ENCODE results near the gene CTBP2. TPM values are rescaled to one million over a fixed set of nuclear protein-coding genes. Genes with fewer than 3 reads are reported as not detected.

Gene CTBP2
- total RNA-seq, 1 experiment from 2014 or later = 75.4 TPM

- Histone ChIP-seq H3K36me3 (peaks cover 8% of the 10 kb centered on the region), H3K27me3 (replicated peaks) (no peaks in the 10 kb centered on the region), H3K9me3 (replicated peaks) (no peaks in the 10 kb centered on the region), H3K4me1 (replicated peaks) (no peaks in the 10 kb centered on the region), H3K4me3 (no peak overlapping the region), H3K27ac (no peak overlapping the region)
- no peak for DNase-seq (ENCODE audit: low read depth in 1 of 2, low spot score in 2 of 2)
These were observed 45.5 kb downstream of the CTBP2 start for GRCh38 chr10:125114761-125115391.

GRCh38 chr10:125113691-125114371 is 46.5 kb downstream of the CTBP2 start:
- H3K36me3 ChIP-seq = peaks cover 19% of the 10 kb centered on the region
- H3K9me3 ChIP-seq (replicated peaks) = no peaks in the 10 kb centered on the region
- H3K4me3 ChIP-seq = no peak overlapping the region
- no peaks in the 10 kb centered on the region for H3K27me3 ChIP-seq (replicated peaks)
- no peak overlapping the region for H3K27ac ChIP-seq
- DNase-seq (ENCODE audit: low read depth in 1 of 2, low spot score in 2 of 2) = no peak
- no peaks in the 10 kb centered on the region for H3K4me1 ChIP-seq (replicated peaks)

GRCh38 chr10:125112697-125113494 is 47.5 kb downstream of the CTBP2 start:
- no peak overlapping the region for H3K4me3 ChIP-seq
- no peak overlapping the region for H3K27ac ChIP-seq
- H3K27me3 ChIP-seq (replicated peaks) = no peaks in the 10 kb centered on the region
- no peaks in the 10 kb centered on the region for H3K4me1 ChIP-seq (replicated peaks)
- no peak for DNase-seq (ENCODE audit: low read depth in 1 of 2, low spot score in 2 of 2)
- peaks cover 26% of the 10 kb centered on the region for H3K36me3 ChIP-seq
- H3K9me3 ChIP-seq (replicated peaks) = 0 out of 2 replicates have a peak, but pooled peaks cover 4% of the 10 kb centered on the region

GRCh38 chr10:125111118-125111727 is 49.1 kb downstream of the CTBP2 start:
- Histone ChIP-seq H3K27ac (no peak overlapping the region), H3K36me3 (peaks cover 37% of the 10 kb centered on the region), H3K9me3 (replicated peaks) (0 out of 2 replicates have a peak, but pooled peaks cover 4% of the 10 kb centered on the region), H3K4me3 (no peak overlapping the region), H3K27me3 (replicated peaks) (no peaks in the 10 kb centered on the region), H3K4me1 (replicated peaks) (no peaks in the 10 kb centered on the region)
- no peak for DNase-seq (ENCODE audit: low read depth in 1 of 2, low spot score in 2 of 2)

DNA sequence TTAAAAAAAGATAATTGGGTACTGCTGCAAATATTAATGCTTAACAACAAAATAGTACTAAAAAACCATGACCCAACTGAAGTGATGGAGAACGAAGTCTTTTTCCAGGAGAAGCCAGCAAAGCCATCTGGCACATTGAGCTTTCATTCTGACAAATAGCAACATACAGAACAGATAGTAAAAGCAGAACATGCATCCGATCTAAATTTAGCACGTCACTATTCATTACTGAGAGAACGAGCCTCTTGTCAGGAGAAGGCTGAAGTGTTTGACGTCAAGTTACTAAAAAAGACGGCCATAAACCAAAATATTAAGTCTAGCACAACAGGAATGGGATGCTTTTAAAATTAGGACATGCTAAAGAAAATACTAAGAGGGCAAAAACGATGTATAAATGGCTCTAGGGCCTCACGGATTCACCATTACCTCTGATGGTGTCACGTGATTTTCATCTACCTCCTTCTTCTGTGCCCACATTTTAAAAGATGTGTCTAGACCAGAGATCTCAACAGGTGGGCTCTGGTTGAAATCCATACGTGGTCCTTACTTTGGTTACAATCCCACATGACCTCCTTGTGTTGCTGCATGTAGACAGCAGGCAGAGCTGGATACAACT is 52.3 kb downstream of the CTBP2 start:
- H3K4me3 ChIP-seq = no peak overlapping the region
- H3K27ac ChIP-seq = no peak overlapping the region
- H3K27me3 ChIP-seq (replicated peaks) = no peaks in the 10 kb centered on the region
- DNase-seq (ENCODE audit: low read depth in 1 of 2, low spot score in 2 of 2) = no peak
- H3K4me1 ChIP-seq (replicated peaks) = peaks cover 10% of the 10 kb centered on the region
- H3K9me3 ChIP-seq (replicated peaks) = 0 out of 2 replicates have a peak, but pooled peaks cover 4% of the 10 kb centered on the region
- peaks cover 51% of the 10 kb centered on the region for H3K36me3 ChIP-seq

DNA sequence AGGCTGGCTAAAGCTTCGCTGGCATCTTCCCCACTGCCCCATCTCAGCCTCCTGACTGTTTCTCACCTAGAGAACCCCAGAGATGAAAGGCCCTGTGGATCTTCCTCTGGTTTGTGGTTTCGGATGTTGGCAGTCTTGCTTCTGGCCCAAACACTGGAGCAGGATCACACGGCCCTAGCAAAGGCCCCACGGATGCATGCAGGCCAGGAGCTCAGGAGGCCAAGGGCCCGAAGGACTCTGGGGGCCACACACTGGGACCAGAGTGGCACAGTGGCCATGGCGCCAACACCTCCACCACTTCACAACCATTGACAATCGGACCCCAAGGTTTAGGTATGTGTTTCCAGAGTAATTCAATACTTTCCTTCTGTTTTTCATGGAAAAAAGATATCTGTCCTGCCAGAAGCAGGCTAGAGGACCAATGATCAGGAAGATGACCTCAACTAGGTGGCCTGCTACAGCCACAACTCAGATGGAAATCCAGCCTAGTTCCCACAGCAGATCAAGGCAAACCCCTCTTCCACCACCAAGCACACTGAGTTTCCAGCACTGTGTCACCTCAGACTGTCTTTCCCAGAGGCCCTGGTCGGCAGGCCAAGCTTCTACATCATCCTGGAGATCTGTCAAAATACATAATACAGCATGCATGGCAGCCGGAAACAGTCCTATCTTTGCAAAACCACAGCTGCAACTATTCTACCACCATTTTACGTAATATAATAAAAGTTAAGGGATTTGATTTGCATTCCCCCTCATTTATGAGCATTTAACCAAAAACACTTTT is 53.0 kb downstream of the CTBP2 start:
- peaks cover 56% of the 10 kb centered on the region for H3K36me3 ChIP-seq
- no peak overlapping the region for H3K27ac ChIP-seq
- 0 out of 2 replicates have a peak, but pooled peaks cover 4% of the 10 kb centered on the region for H3K9me3 ChIP-seq (replicated peaks)
- H3K27me3 ChIP-seq (replicated peaks) = no peaks in the 10 kb centered on the region
- H3K4me1 ChIP-seq (replicated peaks) = peaks cover 17% of the 10 kb centered on the region
- no peak overlapping the region for H3K4me3 ChIP-seq
- no peak for DNase-seq (ENCODE audit: low read depth in 1 of 2, low spot score in 2 of 2)

DNA sequence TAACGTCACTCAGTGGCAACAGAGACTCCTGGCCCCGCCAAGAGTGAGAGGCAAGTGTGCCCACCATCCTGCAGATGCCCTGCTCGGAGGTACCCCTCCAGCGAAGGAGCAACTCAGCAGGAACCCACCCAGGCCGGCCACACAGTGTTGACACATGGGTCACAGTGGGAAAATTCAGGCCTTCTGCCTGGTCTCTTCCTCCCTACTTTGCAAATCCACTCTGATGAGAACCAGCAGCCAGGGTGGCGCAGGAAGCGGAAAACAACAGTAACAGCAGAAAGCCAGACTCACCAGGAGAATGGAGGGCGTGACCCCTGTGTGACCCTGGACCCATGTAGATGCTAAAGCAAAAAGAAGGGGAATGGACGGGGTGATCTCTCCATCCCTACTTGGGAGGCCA is 53.8 kb downstream of the CTBP2 start:
- H3K27ac ChIP-seq = no peak overlapping the region
- H3K36me3 ChIP-seq = peaks cover 63% of the 10 kb centered on the region
- no peak overlapping the region for H3K4me3 ChIP-seq
- no peaks in the 10 kb centered on the region for H3K27me3 ChIP-seq (replicated peaks)
- DNase-seq (ENCODE audit: low read depth in 1 of 2, low spot score in 2 of 2) = no peak
- H3K4me1 ChIP-seq (replicated peaks) = peaks cover 23% of the 10 kb centered on the region
- H3K9me3 ChIP-seq (replicated peaks) = 0 out of 2 replicates have a peak, but pooled peaks cover 4% of the 10 kb centered on the region

DNA sequence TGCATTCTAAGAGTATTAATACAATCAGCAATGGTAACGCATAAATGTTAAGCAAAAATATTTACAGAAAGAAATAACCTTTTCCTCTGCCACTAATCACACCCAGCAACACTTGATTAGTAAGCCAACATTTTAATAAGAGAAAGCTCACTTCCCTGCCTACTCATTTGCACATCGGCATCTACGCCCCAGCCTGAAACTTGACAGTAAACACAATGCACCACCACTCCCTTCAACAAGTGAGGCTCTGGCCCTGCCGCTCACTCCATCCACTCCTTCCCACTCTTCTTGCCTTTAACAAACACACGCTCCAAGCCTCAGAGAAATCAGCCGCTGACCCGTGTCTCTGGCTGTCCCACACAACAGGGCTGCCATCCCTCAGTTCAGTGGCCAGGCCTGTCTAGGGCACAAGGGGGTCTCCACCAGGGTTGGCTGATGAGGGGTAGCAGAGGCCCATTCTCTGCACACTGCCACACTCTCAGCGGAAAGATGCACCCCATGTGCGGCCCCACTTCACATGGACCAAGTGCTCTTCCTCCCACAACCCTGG is 54.6 kb downstream of the CTBP2 start:
- 0 out of 2 replicates have a peak, but pooled peaks cover 4% of the 10 kb centered on the region for H3K9me3 ChIP-seq (replicated peaks)
- peaks cover 23% of the 10 kb centered on the region for H3K4me1 ChIP-seq (replicated peaks)
- peaks cover 70% of the 10 kb centered on the region for H3K36me3 ChIP-seq
- DNase-seq (ENCODE audit: low read depth in 1 of 2, low spot score in 2 of 2) = no peak
- H3K27ac ChIP-seq = no peak overlapping the region
- H3K27me3 ChIP-seq (replicated peaks) = no peaks in the 10 kb centered on the region
- H3K4me3 ChIP-seq = no peak overlapping the region

- Histone ChIP-seq H3K27me3 (replicated peaks) (no peaks in the 10 kb centered on the region), H3K9me3 (replicated peaks) (0 out of 2 replicates have a peak, but pooled peaks cover 4% of the 10 kb centered on the region), H3K27ac (no peak overlapping the region), H3K36me3 (peaks cover 69% of the 10 kb centered on the region), H3K4me3 (no peak overlapping the region), H3K4me1 (replicated peaks) (peaks cover 23% of the 10 kb centered on the region)
- DNase-seq (ENCODE audit: low read depth in 1 of 2, low spot score in 2 of 2) = no peak
These were observed 55.2 kb downstream of the CTBP2 start for GRCh38 chr10:125105155-125105554.

DNA sequence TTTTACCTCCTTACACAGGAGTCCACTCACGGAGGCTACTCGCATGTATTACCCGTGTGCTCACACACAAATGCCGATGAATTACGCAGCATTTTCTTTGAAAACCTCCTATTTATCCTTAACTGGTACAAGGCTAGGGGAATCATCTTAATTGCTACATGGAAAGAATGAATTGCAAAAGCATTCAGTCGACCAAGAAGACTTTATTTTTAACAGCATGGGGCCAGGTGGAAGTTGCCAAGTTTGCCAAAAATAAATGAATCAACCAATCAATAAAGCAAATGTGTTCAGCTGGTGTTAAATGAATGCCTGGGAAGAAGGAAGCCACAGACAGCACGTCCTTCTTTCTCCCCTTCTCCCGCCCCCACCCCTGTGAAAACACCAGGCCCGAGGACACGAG is 55.8 kb downstream of the CTBP2 start:
- Histone ChIP-seq H3K27me3 (replicated peaks) (no peaks in the 10 kb centered on the region), H3K4me3 (no peak overlapping the region), H3K9me3 (replicated peaks) (0 out of 2 replicates have a peak, but pooled peaks cover 4% of the 10 kb centered on the region), H3K36me3 (peaks cover 69% of the 10 kb centered on the region), H3K27ac (no peak overlapping the region), H3K4me1 (replicated peaks) (peaks cover 23% of the 10 kb centered on the region)
- no peak for DNase-seq (ENCODE audit: low read depth in 1 of 2, low spot score in 2 of 2)

DNA sequence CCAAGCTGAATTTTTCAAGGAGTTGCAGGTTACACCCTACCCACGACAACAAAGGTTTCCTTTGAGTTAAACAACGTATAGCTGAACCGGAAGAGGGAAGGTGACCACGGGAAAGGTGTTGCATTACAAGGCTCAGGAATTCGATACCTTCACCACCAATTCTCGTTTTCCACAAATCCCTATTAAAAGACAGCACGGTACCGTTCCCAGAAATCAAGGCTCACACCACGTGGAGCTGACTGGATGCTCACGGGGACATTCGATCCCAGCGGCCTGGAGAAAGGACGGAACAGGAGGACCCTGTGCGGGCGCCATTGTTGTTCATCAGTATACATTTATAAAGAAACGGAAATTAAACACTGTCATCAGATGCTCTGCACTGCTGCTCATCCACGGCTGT is 56.4 kb downstream of the CTBP2 start:
- Histone ChIP-seq H3K27me3 (replicated peaks) (no peaks in the 10 kb centered on the region), H3K36me3 (peaks cover 64% of the 10 kb centered on the region), H3K9me3 (replicated peaks) (0 out of 2 replicates have a peak, but pooled peaks cover 4% of the 10 kb centered on the region), H3K4me1 (replicated peaks) (peaks cover 23% of the 10 kb centered on the region), H3K4me3 (no peak overlapping the region), H3K27ac (no peak overlapping the region)
- DNase-seq (ENCODE audit: low read depth in 1 of 2, low spot score in 2 of 2) = no peak

- H3K27me3 ChIP-seq (replicated peaks) = no peaks in the 10 kb centered on the region
- no peak overlapping the region for H3K4me3 ChIP-seq
- H3K9me3 ChIP-seq (replicated peaks) = 0 out of 2 replicates have a peak, but pooled peaks cover 4% of the 10 kb centered on the region
- H3K27ac ChIP-seq = no peak overlapping the region
- no peak for DNase-seq (ENCODE audit: low read depth in 1 of 2, low spot score in 2 of 2)
- peaks cover 23% of the 10 kb centered on the region for H3K4me1 ChIP-seq (replicated peaks)
- peaks cover 61% of the 10 kb centered on the region for H3K36me3 ChIP-seq
These were observed 56.9 kb downstream of the CTBP2 start for GRCh38 chr10:125103466-125103865.
